Measurements from ENCODE around the gene LBR.
"Not testable (repeated sequence)": the region's sequence is repeated elsewhere in the genome, so short reads cannot be mapped to it uniquely, and the experiment has no call there.

The LBR gene

GRCh38 chr1:225427235-225428067 is at the start of gene LBR:
LBR (minus strand) TSS chr1:225428038; CDS start chr1:225424075, 3,963 bp downstream.
- H3K36me3 ChIP-seq (ENCODE audit: control insufficient read depth, insufficient read depth, low read length), result no peaks in the 10 kb centered on the region
- no peaks in the 10 kb centered on the region for H3K27me3 ChIP-seq (ENCODE audit: control insufficient read depth, insufficient read depth, low read length)
- H3K27ac ChIP-seq (ENCODE audit: low read depth, low read length), result peak within 1 kb of the TSS; percentile 95
- peaks cover 31% of the 10 kb centered on the region for H3K4me1 ChIP-seq (ENCODE audit: control insufficient read depth, insufficient read depth, low read length)
- peak within 1 kb of the TSS; percentile 89 for H3K4me3 ChIP-seq (ENCODE audit: low read length)
- peak within 1 kb of the TSS; percentile 91 for H3K9ac ChIP-seq (ENCODE audit: low read length)

- peak overlapping the region; percentile 28 for H3K27ac ChIP-seq (ENCODE audit: low read depth, low read length)
These were observed 49.6 kb upstream of the LBR start for GRCh38 chr1:225477296-225477911.

GRCh38 chr1:225476538-225476988 is 48.7 kb upstream of the LBR start:
- no peak overlapping the region for H3K9ac ChIP-seq (ENCODE audit: low read length)
- H3K4me3 ChIP-seq (ENCODE audit: low read length), result no peak overlapping the region
- H3K27ac ChIP-seq (ENCODE audit: low read depth, low read length), result no peak overlapping the region
- H3K27me3 ChIP-seq (ENCODE audit: control insufficient read depth, insufficient read depth, low read length), result no peaks in the 10 kb centered on the region
- no peaks in the 10 kb centered on the region for H3K36me3 ChIP-seq (ENCODE audit: control insufficient read depth, insufficient read depth, low read length)
- H3K4me1 ChIP-seq (ENCODE audit: control insufficient read depth, insufficient read depth, low read length), result peaks cover 9% of the 10 kb centered on the region

More at GRCh38 chr1:225477296-225477911, 49.6 kb upstream of the LBR start:
- Histone ChIP-seq H3K9ac (ENCODE audit: low read length) (no peak overlapping the region), H3K36me3 (ENCODE audit: control insufficient read depth, insufficient read depth, low read length) (no peaks in the 10 kb centered on the region), H3K27me3 (ENCODE audit: control insufficient read depth, insufficient read depth, low read length) (no peaks in the 10 kb centered on the region), H3K4me1 (ENCODE audit: control insufficient read depth, insufficient read depth, low read length) (peaks cover 11% of the 10 kb centered on the region), H3K4me3 (ENCODE audit: low read length) (no peak overlapping the region)

GRCh38 chr1:225476100-225476511 is 48.3 kb upstream of the LBR start:
- Histone ChIP-seq H3K27ac (ENCODE audit: low read depth, low read length) (no peak overlapping the region), H3K4me1 (ENCODE audit: control insufficient read depth, insufficient read depth, low read length) (peaks cover 9% of the 10 kb centered on the region), H3K36me3 (ENCODE audit: control insufficient read depth, insufficient read depth, low read length) (no peaks in the 10 kb centered on the region), H3K27me3 (ENCODE audit: control insufficient read depth, insufficient read depth, low read length) (no peaks in the 10 kb centered on the region), H3K9ac (ENCODE audit: low read length) (no peak overlapping the region), H3K4me3 (ENCODE audit: low read length) (no peak overlapping the region)

GRCh38 chr1:225474986-225475820 is 47.4 kb upstream of the LBR start:
- Histone ChIP-seq H3K4me3 (ENCODE audit: low read length) (peak overlapping the region; percentile 62), H3K36me3 (ENCODE audit: control insufficient read depth, insufficient read depth, low read length) (no peaks in the 10 kb centered on the region), H3K9ac (ENCODE audit: low read length) (peak overlapping the region; percentile 52), H3K4me1 (ENCODE audit: control insufficient read depth, insufficient read depth, low read length) (peaks cover 13% of the 10 kb centered on the region), H3K27me3 (ENCODE audit: control insufficient read depth, insufficient read depth, low read length) (no peaks in the 10 kb centered on the region), H3K27ac (ENCODE audit: low read depth, low read length) (peak overlapping the region; percentile 68)

- no peak overlapping the region for H3K9ac ChIP-seq (ENCODE audit: low read length)
- peaks cover 13% of the 10 kb centered on the region for H3K4me1 ChIP-seq (ENCODE audit: control insufficient read depth, insufficient read depth, low read length)
- H3K36me3 ChIP-seq (ENCODE audit: control insufficient read depth, insufficient read depth, low read length), result no peaks in the 10 kb centered on the region
- H3K4me3 ChIP-seq (ENCODE audit: low read length), result no peak overlapping the region
- peak overlapping the region; percentile 68 for H3K27ac ChIP-seq (ENCODE audit: low read depth, low read length)
- no peaks in the 10 kb centered on the region for H3K27me3 ChIP-seq (ENCODE audit: control insufficient read depth, insufficient read depth, low read length)
These were observed 46.7 kb upstream of the LBR start for GRCh38 chr1:225474439-225474985.

GRCh38 chr1:225473676-225474438 is 46.0 kb upstream of the LBR start:
- not testable (repeated sequence) for H3K36me3 ChIP-seq (ENCODE audit: control insufficient read depth, insufficient read depth, low read length); H3K27me3 ChIP-seq (ENCODE audit: control insufficient read depth, insufficient read depth, low read length); H3K4me3 ChIP-seq (ENCODE audit: low read length); H3K9ac ChIP-seq (ENCODE audit: low read length)
- peak overlapping the region; percentile 68 for H3K27ac ChIP-seq (ENCODE audit: low read depth, low read length)
- peaks cover 13% of the 10 kb centered on the region for H3K4me1 ChIP-seq (ENCODE audit: control insufficient read depth, insufficient read depth, low read length)

- H3K27me3 ChIP-seq (ENCODE audit: control insufficient read depth, insufficient read depth, low read length); H3K36me3 ChIP-seq (ENCODE audit: control insufficient read depth, insufficient read depth, low read length); H3K4me3 ChIP-seq (ENCODE audit: low read length); H3K9ac ChIP-seq (ENCODE audit: low read length): not testable (repeated sequence)
- H3K4me1 ChIP-seq (ENCODE audit: control insufficient read depth, insufficient read depth, low read length), result peaks cover 13% of the 10 kb centered on the region
- peak overlapping the region; percentile 68 for H3K27ac ChIP-seq (ENCODE audit: low read depth, low read length)
These were observed 45.4 kb upstream of the LBR start for GRCh38 chr1:225473266-225473665.

GRCh38 chr1:225471453-225472301 is 43.8 kb upstream of the LBR start:
- Histone ChIP-seq H3K36me3 (ENCODE audit: control insufficient read depth, insufficient read depth, low read length) (no peaks in the 10 kb centered on the region), H3K4me3 (ENCODE audit: low read length) (no peak overlapping the region), H3K27ac (ENCODE audit: low read depth, low read length) (peak overlapping the region; percentile 34), H3K4me1 (ENCODE audit: control insufficient read depth, insufficient read depth, low read length) (peaks cover 23% of the 10 kb centered on the region), H3K27me3 (ENCODE audit: control insufficient read depth, insufficient read depth, low read length) (no peaks in the 10 kb centered on the region), H3K9ac (ENCODE audit: low read length) (no peak overlapping the region)

GRCh38 chr1:225471109-225471452 is 43.2 kb upstream of the LBR start:
- Histone ChIP-seq H3K4me1 (ENCODE audit: control insufficient read depth, insufficient read depth, low read length) (peaks cover 23% of the 10 kb centered on the region), H3K36me3 (ENCODE audit: control insufficient read depth, insufficient read depth, low read length) (no peaks in the 10 kb centered on the region), H3K27ac (ENCODE audit: low read depth, low read length) (peak overlapping the region; percentile 34), H3K4me3 (ENCODE audit: low read length) (no peak overlapping the region), H3K27me3 (ENCODE audit: control insufficient read depth, insufficient read depth, low read length) (no peaks in the 10 kb centered on the region), H3K9ac (ENCODE audit: low read length) (no peak overlapping the region)
